ENCODE measurements around the gene TNFRSF25. TPM values are rescaled to one million over a fixed set of nuclear protein-coding genes. Genes with fewer than 3 reads are reported as not detected.

Gene TNFRSF25
- total RNA-seq (10 to 100 TPM in 3 of 9 donors, 1 to 10 TPM in 6; 5.2 to 11.6 (median 9.3) TPM), polyA plus RNA-seq (10 to 100 TPM in 1 of 2 donors, 1 to 10 TPM in 1; 4.7 to 17.5 TPM)
- long read RNA-seq, donor 1, partial matches to known transcripts, result 0 of 12 reads
- long read RNA-seq, donor 1, other reads (novel, unspliced or antisense), result 4 of 12 reads
- long read RNA-seq, donor 2, partial matches to known transcripts, result 0 of 2 reads
- long read RNA-seq, donor 2, other reads (novel, unspliced or antisense), result 2 of 2 reads
- long read RNA-seq, donor 3, partial matches to known transcripts, result 0 of 4 reads
- long read RNA-seq, donor 3, other reads (novel, unspliced or antisense), result 1 of 4 reads

DNA sequence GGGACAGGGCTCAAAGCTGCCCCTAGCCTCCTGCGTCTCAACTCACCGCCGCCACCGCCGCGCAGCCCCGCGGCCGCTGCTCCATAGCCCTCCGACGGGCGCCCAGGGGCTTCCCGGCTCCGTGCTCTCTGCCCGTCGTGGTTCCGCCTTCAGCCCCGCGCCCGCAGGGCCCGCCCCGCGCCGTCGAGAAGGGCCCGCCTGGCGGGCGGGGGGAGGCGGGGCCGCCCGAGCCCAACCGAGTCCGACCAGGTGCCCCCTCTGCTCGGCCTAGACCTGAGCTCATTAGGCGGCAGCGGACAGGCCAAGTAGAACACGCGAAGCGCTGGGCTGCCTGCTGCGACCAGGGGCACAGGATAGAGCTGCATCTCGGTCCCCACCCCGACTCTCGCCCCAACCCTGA is at the start of gene TNFRSF25:
TNFRSF25 (minus strand) TSS at position 151 of the 400 bp plus-strand sequence; CDS start at position 85, 66 bp downstream.
- WGBS, 4 donors, result 31 to 68% (median 55%) methylated on average over 8 to 43 of the region's 43 CpGs
- no peak for ATAC-seq
- intact Hi-C loops (cut with DNase I), result no loop called here
- Histone ChIP-seq H3K4me3 (peak within 1 kb of the TSS in 4 of 12 donors; percentile 4 to 55 (median 14)), H3K36me3 (peaks cover 0 to 62% (median 41%) of the 10 kb centered on the region in 9 donors), H3K27me3 (peaks cover 0 to 7% (median 0%) of the 10 kb centered on the region in 9 donors), H3K27ac (peak within 1 kb of the TSS in 1 of 12 donors; percentile 37), H3K9me3 (no peaks in the 10 kb centered on the region), H3K4me1 (peaks cover 0 to 25% (median 4%) of the 10 kb centered on the region in 12 donors)
- DNase-seq, result no peak
- TF ChIP-seq, protein P1, sequence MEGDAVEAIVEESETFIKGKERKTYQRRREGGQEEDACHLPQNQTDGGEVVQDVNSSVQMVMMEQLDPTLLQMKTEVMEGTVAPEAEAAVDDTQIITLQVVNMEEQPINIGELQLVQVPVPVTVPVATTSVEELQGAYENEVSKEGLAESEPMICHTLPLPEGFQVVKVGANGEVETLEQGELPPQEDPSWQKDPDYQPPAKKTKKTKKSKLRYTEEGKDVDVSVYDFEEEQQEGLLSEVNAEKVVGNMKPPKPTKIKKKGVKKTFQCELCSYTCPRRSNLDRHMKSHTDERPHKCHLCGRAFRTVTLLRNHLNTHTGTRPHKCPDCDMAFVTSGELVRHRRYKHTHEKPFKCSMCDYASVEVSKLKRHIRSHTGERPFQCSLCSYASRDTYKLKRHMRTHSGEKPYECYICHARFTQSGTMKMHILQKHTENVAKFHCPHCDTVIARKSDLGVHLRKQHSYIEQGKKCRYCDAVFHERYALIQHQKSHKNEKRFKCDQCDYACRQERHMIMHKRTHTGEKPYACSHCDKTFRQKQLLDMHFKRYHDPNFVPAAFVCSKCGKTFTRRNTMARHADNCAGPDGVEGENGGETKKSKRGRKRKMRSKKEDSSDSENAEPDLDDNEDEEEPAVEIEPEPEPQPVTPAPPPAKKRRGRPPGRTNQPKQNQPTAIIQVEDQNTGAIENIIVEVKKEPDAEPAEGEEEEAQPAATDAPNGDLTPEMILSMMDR (IDR thresholded peaks at IDR 0.05), result no peak
- TF ChIP-seq POLR2A (IDR thresholded peaks at IDR 0.05), result no peak

DNA sequence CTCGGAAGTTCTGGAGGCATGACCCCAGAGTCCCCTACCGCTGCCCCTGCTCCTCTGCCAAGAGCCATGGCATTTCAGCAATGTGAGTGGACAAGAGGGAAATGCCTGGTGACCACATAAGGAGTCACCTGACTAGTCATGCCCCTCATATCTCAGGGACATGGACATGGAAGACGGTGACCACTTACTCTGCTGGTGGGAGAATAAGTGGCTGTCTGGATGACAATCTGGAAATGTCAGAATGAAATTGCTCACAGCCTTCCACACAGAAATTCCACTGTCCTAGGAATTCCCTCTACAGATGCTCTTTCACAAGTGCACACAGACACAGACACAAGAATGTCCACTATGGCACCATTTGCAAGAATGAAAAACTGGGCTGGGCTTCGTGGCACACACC is 49.8 kb upstream of the TNFRSF25 start:
- ATAC-seq, result no peak

GRCh38 chr1:6513320-6513801 is 47.4 kb upstream of the TNFRSF25 start:
- WGBS, 4 donors, result 66 to 88% (median 74%) methylated on average over 9 of the region's 9 CpGs; no CpG with 5 or more reads in 1 of the 4 donors
- Histone ChIP-seq H3K4me3 (no peak overlapping the region), H3K36me3 (no peaks in the 10 kb centered on the region), H3K9me3 (no peaks in the 10 kb centered on the region), H3K27me3 (no peaks in the 10 kb centered on the region), H3K4me1 (peaks cover 0 to 12% (median 2%) of the 10 kb centered on the region in 12 donors), H3K27ac (no peak overlapping the region)
- intact Hi-C loops (cut with DNase I), result no loop called here
- TF ChIP-seq, protein P1 (IDR thresholded peaks at IDR 0.05), result no peak
- TF ChIP-seq POLR2A (IDR thresholded peaks at IDR 0.05), result no peak
- ATAC-seq, result peak in 3 of 4 donors; percentile 12 to 43 (median 26)
- peak in 1 of 5 donors; percentile 58 for DNase-seq

More for the DNA sequence above, 49.8 kb upstream of the TNFRSF25 start:
- no peak for DNase-seq
- intact Hi-C loops (cut with DNase I), result no loop called here
- Histone ChIP-seq H3K27me3 (no peaks in the 10 kb centered on the region), H3K4me3 (no peak overlapping the region), H3K27ac (no peak overlapping the region), H3K9me3 (no peaks in the 10 kb centered on the region), H3K4me1 (peaks cover 0 to 24% (median 10%) of the 10 kb centered on the region in 12 donors), H3K36me3 (peaks cover 0 to 3% (median 0%) of the 10 kb centered on the region in 9 donors)
- TF ChIP-seq, protein P1 (IDR thresholded peaks at IDR 0.05), result no peak
- no peak for TF ChIP-seq POLR2A (IDR thresholded peaks at IDR 0.05)
- 61 to 71% (median 70%) methylated on average over 4 of the region's 4 CpGs for WGBS, 4 donors

GRCh38 chr1:6512908-6513280 is 46.9 kb upstream of the TNFRSF25 start:
- 74 to 90% (median 83%) methylated on average over 5 to 8 of the region's 8 CpGs for WGBS, 4 donors
- intact Hi-C loops (cut with DNase I), result no loop called here
- H3K27me3 ChIP-seq, result no peaks in the 10 kb centered on the region
- H3K36me3 ChIP-seq, result no peaks in the 10 kb centered on the region
- ATAC-seq (no peak), DNase-seq (peak in 1 of 5 donors; percentile 40)
- TF ChIP-seq, protein P1 (IDR thresholded peaks at IDR 0.05), result no peak
- no peak for TF ChIP-seq POLR2A (IDR thresholded peaks at IDR 0.05)
- H3K27ac ChIP-seq, result no peak overlapping the region
- peaks cover 0 to 13% (median 2%) of the 10 kb centered on the region in 12 donors for H3K4me1 ChIP-seq
- H3K4me3 ChIP-seq, result no peak overlapping the region
- H3K9me3 ChIP-seq, result no peaks in the 10 kb centered on the region

Data from heart left ventricle (tissue), 16 donors.